ENCODE results near the gene APBA1.

- TF ChIP-seq RARB (CRISPR knock-in tag; IDR thresholded peaks at IDR 0.05) (no peak), POU6F1 (CRISPR knock-in tag; IDR thresholded peaks at IDR 0.05; ENCODE audit: borderline replicate concordance, low read depth) (no peak), ZNF8 (CRISPR knock-in tag; IDR thresholded peaks at IDR 0.05) (no peak), ZFP30 (CRISPR knock-in tag; IDR thresholded peaks at IDR 0.05) (no peak), PATZ1 (CRISPR knock-in tag; IDR thresholded peaks at IDR 0.05; ENCODE audit: borderline replicate concordance) (no peak), ESRRG (CRISPR knock-in tag; IDR thresholded peaks at IDR 0.05) (no peak), ISL1 (CRISPR knock-in tag; IDR thresholded peaks at IDR 0.05) (no peak), ZNF565 (CRISPR knock-in tag; conservative IDR thresholded peaks at IDR 0.05; ENCODE audit: low read depth) (no peak), BACH2 (CRISPR knock-in tag; IDR thresholded peaks at IDR 0.05; ENCODE audit: borderline replicate concordance) (no peak)
Observed at GRCh38 chr9:69715825-69716224, 43.7 kb upstream of the APBA1 start.

Measured in SK-N-SH treated with all-trans-retinoic acid at 6 μM for 48 hours (cell line).